ENCODE results near the gene CD52. TPM values are rescaled to one million over a fixed set of nuclear protein-coding genes. Genes with fewer than 3 reads are reported as not detected.

Gene CD52
- polyA plus RNA-seq, 1 donor (not counting 4 experiments of a cell fraction or from before 2014, with no cell fraction given): 0.22 TPM

- H3K9me1 ChIP-seq (ENCODE audit: control insufficient read depth, extremely low read depth, insufficient read depth, low read length): peaks cover 3% of the 10 kb centered on the region
- peak overlapping the region; percentile 95 for H3K27ac ChIP-seq (ENCODE audit: control insufficient read depth, insufficient read depth, low read length)
- no peaks in the 10 kb centered on the region for H3K9me3 ChIP-seq (ENCODE audit: control insufficient read depth, low read depth, low read length)
- H3K4me2 ChIP-seq (ENCODE audit: control insufficient read depth, extremely low read depth, insufficient read depth, low read depth, low read length): no peak overlapping the region
- DNase-seq (ENCODE audit: low read depth, low spot score): no peak
- TF ChIP-seq CTCF (optimal IDR thresholded peaks at IDR 0.05 in 1 of 3, IDR thresholded peaks at IDR 0.05 in 1 of 3, conservative IDR thresholded peaks at IDR 0.05 in 1 of 3; ENCODE audit: extremely low read depth in 1 of 3, insufficient read depth in 2 of 3, low read length in 3 of 3) (no peak), EZH2 (IDR thresholded peaks at IDR 0.05; ENCODE audit: low read length) (no peak)
- FAIRE-seq: no peak
- peaks cover 19% of the 10 kb centered on the region for H3K79me2 ChIP-seq (ENCODE audit: control insufficient read depth, insufficient read depth, low read length)
- dilution Hi-C loops (cut with MboI; ENCODE audit: extremely low pct_ligation_motif_present, low sequenced_read_pairs): no loop called here
- H3K4me3 ChIP-seq (ENCODE audit: control insufficient read depth in 2 of 3, extremely low read depth in 1 of 3, insufficient read depth in 2 of 3, low read depth in 1 of 3, low read length in 3 of 3): no peak overlapping the region
- peaks cover 67% of the 10 kb centered on the region for H3K4me1 ChIP-seq (ENCODE audit: control insufficient read depth, extremely low read depth, insufficient read depth, low read length)
- H2AFZ ChIP-seq (ENCODE audit: control insufficient read depth, low read length): no peak overlapping the region
- peaks cover 10 to 24% of the 10 kb centered on the region in 2 experiments for H3K36me3 ChIP-seq (ENCODE audit: control insufficient read depth in 2 of 2, extremely low read depth in 1 of 2, insufficient read depth in 2 of 2, low read length in 2 of 2)
- peaks cover 6% of the 10 kb centered on the region for H4K20me1 ChIP-seq (ENCODE audit: control insufficient read depth, extremely low read depth, insufficient read depth, low read length)
- peak overlapping the region; percentile 77 for H3K9ac ChIP-seq (ENCODE audit: control insufficient read depth, extremely low read depth, insufficient read depth, low read length)
- no peaks in the 10 kb centered on the region for H3K27me3 ChIP-seq (ENCODE audit: control insufficient read depth, extremely low read depth, insufficient read depth, low read length)
These were observed 40.5 kb upstream of the CD52 start for GRCh38 chr1:26277261-26277661.

GRCh38 chr1:26277719-26278118 is 40.0 kb upstream of the CD52 start:
- H2AFZ ChIP-seq (ENCODE audit: control insufficient read depth, low read length): no peak overlapping the region
- no peaks in the 10 kb centered on the region for H3K27me3 ChIP-seq (ENCODE audit: control insufficient read depth, extremely low read depth, insufficient read depth, low read length)
- H3K9me3 ChIP-seq (ENCODE audit: control insufficient read depth, low read depth, low read length): no peaks in the 10 kb centered on the region
- H3K9ac ChIP-seq (ENCODE audit: control insufficient read depth, extremely low read depth, insufficient read depth, low read length): peak overlapping the region; percentile 77
- no peak for FAIRE-seq
- H3K79me2 ChIP-seq (ENCODE audit: control insufficient read depth, insufficient read depth, low read length): peaks cover 21% of the 10 kb centered on the region
- dilution Hi-C loops (cut with MboI; ENCODE audit: extremely low pct_ligation_motif_present, low sequenced_read_pairs): no loop called here
- peaks cover 12 to 26% of the 10 kb centered on the region in 2 experiments for H3K36me3 ChIP-seq (ENCODE audit: control insufficient read depth in 2 of 2, extremely low read depth in 1 of 2, insufficient read depth in 2 of 2, low read length in 2 of 2)
- H3K9me1 ChIP-seq (ENCODE audit: control insufficient read depth, extremely low read depth, insufficient read depth, low read length): peaks cover 3% of the 10 kb centered on the region
- peaks cover 67% of the 10 kb centered on the region for H3K4me1 ChIP-seq (ENCODE audit: control insufficient read depth, extremely low read depth, insufficient read depth, low read length)
- H3K27ac ChIP-seq (ENCODE audit: control insufficient read depth, insufficient read depth, low read length): peak overlapping the region; percentile 95
- H3K4me2 ChIP-seq (ENCODE audit: control insufficient read depth, extremely low read depth, insufficient read depth, low read depth, low read length): peak overlapping the region; percentile 44
- DNase-seq (ENCODE audit: low read depth, low spot score): no peak
- no peak for TF ChIP-seq EZH2 (IDR thresholded peaks at IDR 0.05; ENCODE audit: low read length)
- TF ChIP-seq CTCF (optimal IDR thresholded peaks at IDR 0.05 in 1 of 3, IDR thresholded peaks at IDR 0.05 in 1 of 3, conservative IDR thresholded peaks at IDR 0.05 in 1 of 3; ENCODE audit: extremely low read depth in 1 of 3, insufficient read depth in 2 of 3, low read length in 3 of 3): no peak
- no peak overlapping the region for H3K4me3 ChIP-seq (ENCODE audit: control insufficient read depth in 2 of 3, extremely low read depth in 1 of 3, insufficient read depth in 2 of 3, low read depth in 1 of 3, low read length in 3 of 3)
- H4K20me1 ChIP-seq (ENCODE audit: control insufficient read depth, extremely low read depth, insufficient read depth, low read length): peaks cover 9% of the 10 kb centered on the region
